ENCODE measurements around the gene SERPINA6. TPM values are rescaled to one million over a fixed set of nuclear protein-coding genes. Genes with fewer than 3 reads are reported as not detected.

The SERPINA6 gene
- total RNA-seq (2013) = not detected
- not detected for polyA plus RNA-seq
- not detected in 2 replicates for polyA minus RNA-seq
- 0 to 0.42 (median 0) reads per million in 11 experiments for total RNA-seq

GRCh38 chr14:94322648-94323570, at the start of gene SERPINA6:
Gene SERPINA6 (minus strand): TSS chr14:94323336. CDS start chr14:94314648, 8,688 bp downstream.
- intact Hi-C loops (cut with micrococcal nuclease) = no loop called here
- Histone ChIP-seq H4K20me1 (ENCODE audit: insufficient read depth, low read length) (no peaks in the 10 kb centered on the region), H3K79me2 (ENCODE audit: insufficient read depth, low read length) (no peaks in the 10 kb centered on the region), H3K4me3 (replicated peaks in 1 of 3; ENCODE audit: low read depth in 2 of 3, low read length in 3 of 3) (no peak within 1 kb of the TSS), H3K9ac (ENCODE audit: insufficient read depth, low read length, poor library complexity, severe bottlenecking) (no peak within 1 kb of the TSS), H3K4me2 (replicated peaks; ENCODE audit: extremely low read depth, low read length, poor library complexity, severe bottlenecking) (no peak within 1 kb of the TSS), H3K9me3 (replicated peaks in 1 of 2; ENCODE audit: control insufficient read depth in 1 of 2, insufficient read depth in 1 of 2, low read length in 2 of 2) (no peaks in the 10 kb centered on the region), H3K4me1 (ENCODE audit: control insufficient read depth in 1 of 2, insufficient read depth in 2 of 2, low read length in 2 of 2) (no peaks in the 10 kb centered on the region), H3K36me3 (replicated peaks in 1 of 2; ENCODE audit: control insufficient read depth in 1 of 2, insufficient read depth in 2 of 2, low read length in 2 of 2) (no peaks in the 10 kb centered on the region), H2AFZ (ENCODE audit: insufficient read depth, low read depth, low read length, poor library complexity, severe bottlenecking) (no peak within 1 kb of the TSS), H3K27ac (ENCODE audit: low read depth in 1 of 2, low read length in 2 of 2) (no peak within 1 kb of the TSS), H3K27me3 (ENCODE audit: control insufficient read depth in 2 of 2, insufficient read depth in 2 of 2, low read length in 2 of 2) (peaks cover 0 to 8% of the 10 kb centered on the region in 2 donors)
- Mint-ChIP-seq H3K27me3 (ENCODE audit: low read depth in 3 of 3) (peaks cover 10 to 19% (median 11%) of the 10 kb centered on the region in 3 donors), H3K36me3 (no peaks in the 10 kb centered on the region), H3K9me3 (peaks cover 0 to 5% (median under 1%) of the 10 kb centered on the region in 7 donors), H3K4me1 (no peaks in the 10 kb centered on the region), H3K27ac (no peak within 1 kb of the TSS), H3K4me3 (no peak within 1 kb of the TSS)
- no peak for DNase-seq
- TF ChIP-seq CTCF (IDR thresholded peaks at IDR 0.05) = no peak
- WGBS (ENCODE audit: insufficient coverage) = 82% methylated on average over 13 of the region's 15 CpGs

- Histone ChIP-seq H4K20me1 (ENCODE audit: insufficient read depth, low read length) (no peaks in the 10 kb centered on the region), H3K27me3 (ENCODE audit: control insufficient read depth in 2 of 2, insufficient read depth in 2 of 2, low read length in 2 of 2) (no peaks in the 10 kb centered on the region), H3K79me2 (ENCODE audit: insufficient read depth, low read length) (no peaks in the 10 kb centered on the region), H3K36me3 (replicated peaks in 1 of 2; ENCODE audit: control insufficient read depth in 1 of 2, insufficient read depth in 2 of 2, low read length in 2 of 2) (peaks cover 6 to 8% of the 10 kb centered on the region in 2 donors), H3K4me3 (replicated peaks in 1 of 3; ENCODE audit: low read depth in 2 of 3, low read length in 3 of 3) (no peak overlapping the region), H3K4me2 (replicated peaks; ENCODE audit: extremely low read depth, low read length, poor library complexity, severe bottlenecking) (no peak overlapping the region), H3K9ac (ENCODE audit: insufficient read depth, low read length, poor library complexity, severe bottlenecking) (no peak overlapping the region), H2AFZ (ENCODE audit: insufficient read depth, low read depth, low read length, poor library complexity, severe bottlenecking) (no peak overlapping the region), H3K4me1 (ENCODE audit: control insufficient read depth in 1 of 2, insufficient read depth in 2 of 2, low read length in 2 of 2) (peaks cover 14 to 24% of the 10 kb centered on the region in 2 donors), H3K9me3 (replicated peaks in 1 of 2; ENCODE audit: control insufficient read depth in 1 of 2, insufficient read depth in 1 of 2, low read length in 2 of 2) (no peaks in the 10 kb centered on the region), H3K27ac (ENCODE audit: low read depth in 1 of 2, low read length in 2 of 2) (no peak overlapping the region)
- DNase-seq = no peak
- WGBS (ENCODE audit: insufficient coverage) = 90% methylated on average over 8 of the region's 13 CpGs
- peak; percentile 39 for TF ChIP-seq CTCF (IDR thresholded peaks at IDR 0.05)
- Mint-ChIP-seq H3K4me3 (no peak overlapping the region), H3K4me1 (peaks cover 29% of the 10 kb centered on the region), H3K36me3 (peaks cover 7 to 12% of the 10 kb centered on the region in 2 donors), H3K27me3 (ENCODE audit: low read depth in 3 of 3) (peaks cover 2 to 9% (median 5%) of the 10 kb centered on the region in 3 donors), H3K27ac (peak overlapping the region in 1 of 7 donors; percentile 66), H3K9me3 (peaks cover 0 to 3% (median 0%) of the 10 kb centered on the region in 7 donors)
- intact Hi-C loops (cut with micrococcal nuclease) = no loop called here
Observed at GRCh38 chr14:94372021-94372605, 49.0 kb upstream of the SERPINA6 start.

Measured in CD14-positive monocyte (primary cell).